Hepatocyte (in vitro differentiated cells): ENCODE data around the gene CD200. TPM values are rescaled to one million over a fixed set of nuclear protein-coding genes. Genes with fewer than 3 reads are reported as not detected.

ENCODE experiments used
- DNase-seq: peaks from one replicate; pipeline ENCODE4 v3.0.0-alpha.2; 2016; ENCODE audit warnings: low spot score
- H2AFZ ChIP-seq: fragments of 200-600 bp; sonication (generic); 2 replicates; pipeline ENCODE4 v1.6.0; 2016; ENCODE audit warnings: antibody characterized with exemption, mild to moderate bottlenecking
- H3K27ac ChIP-seq: fragments of 200-600 bp; sonication (generic); 2 replicates; pipeline ENCODE4 v1.5.1; 2016; ENCODE audit warnings: mild to moderate bottlenecking
- H3K27me3 ChIP-seq: fragments of 200-600 bp; sonication (generic); 2 replicates; pipeline ENCODE4 v1.6.1; 2016
- H3K36me3 ChIP-seq: fragments of 200-600 bp; sonication (generic); replicated peaks from 2 replicates; pipeline ENCODE4 v1.5.1; 2016; ENCODE audit warnings: low read depth; ENCODE audit not compliant: insufficient read depth
- H3K4me1 ChIP-seq: fragments of 200-600 bp; sonication (generic); 2 replicates; pipeline ENCODE4 v1.5.1; 2016; ENCODE audit warnings: mild to moderate bottlenecking, moderate library complexity; ENCODE audit not compliant: insufficient read depth
- H3K4me2 ChIP-seq: fragments of 200-600 bp; sonication (generic); 2 replicates; pipeline ENCODE4 v1.6.0; 2016
- H3K4me3 ChIP-seq: fragments of 200-600 bp; sonication (generic); 2 replicates; pipeline ENCODE4 v1.5.1; 2016; ENCODE audit warnings: mild to moderate bottlenecking
- H3K79me2 ChIP-seq: fragments of 200-600 bp; sonication (generic); 2 replicates; pipeline ENCODE4 v1.6.0; 2017; ENCODE audit warnings: mild to moderate bottlenecking
- H3K9me2 ChIP-seq: fragments of 200-600 bp; sonication (generic); replicated peaks from 2 replicates; pipeline ENCODE4 v1.6.0; 2017; ENCODE audit warnings: mild to moderate bottlenecking; ENCODE audit not compliant: insufficient read depth
- H3K9me3 ChIP-seq: fragments of 200-600 bp; sonication (generic); 2 replicates; pipeline ENCODE4 v1.5.1; 2016; ENCODE audit warnings: low read depth, mild to moderate bottlenecking
- H4K20me1 ChIP-seq: fragments of 200-600 bp; sonication (generic); 2 replicates; pipeline ENCODE4 v1.6.0; 2016; ENCODE audit warnings: mild to moderate bottlenecking; ENCODE audit not compliant: insufficient read depth, poor library complexity, severe bottlenecking
- EZH2 ChIP-seq: fragments of 200-600 bp; sonication (generic); IDR thresholded peaks from 2 replicates; pipeline ENCODE4 v1.6.1; 2016; ENCODE audit warnings: antibody characterized with exemption, mild to moderate bottlenecking, borderline replicate concordance
- EZH2phosphoT487 ChIP-seq: fragments of 200-600 bp; sonication (generic); IDR thresholded peaks from one replicate; pipeline ENCODE4 v1.6.1; 2018; ENCODE audit warnings: antibody characterized with exemption, mild to moderate bottlenecking, low read depth, moderate library complexity; ENCODE audit not compliant: unreplicated experiment, severe bottlenecking
- WGBS: methylation state at CpG from one replicate; pipeline ENCODE4 v1.1.6; 2016; ENCODE audit warnings: low lambda C conversion rate; ENCODE audit errors: missing lambda C conversion rate; 5-methylcytosine and 5-hydroxymethylcytosine counted together
- polyA plus RNA-seq: library from polyadenylated mRNA; unstranded; fragments of >200 nt; fragmentation: Nextera tagmentation; extraction: Ambion mirVana; gene quantifications from 2 replicates; pipeline ENCODE4 v1.2.1, GENCODE V29; 2016
- total RNA-seq: library from RNA; depleted of rRNA; stranded (reverse); fragments of >200 nt; gene quantifications from 2 replicates; pipeline ENCODE4 v1.2.3, GENCODE V29; 2014
- TF ChIP-seq, protein P1 (sequence below): fragments of 200-600 bp; sonication (generic); IDR thresholded peaks from 2 replicates; pipeline ENCODE4 v1.5.1; 2016; ENCODE audit warnings: antibody characterized with exemption, mild to moderate bottlenecking; ENCODE audit not compliant: poor library complexity

Gene CD200
- total and polyA plus RNA-seq, 2 experiments from 2014 or later = 12.6 to 16.8 TPM

- Histone ChIP-seq H3K79me2 (no peaks in the 10 kb centered on the region), H3K4me2 (no peak overlapping the region), H3K9me3 (no peaks in the 10 kb centered on the region), H2AFZ (no peak overlapping the region), H3K4me1 (no peaks in the 10 kb centered on the region), H3K27ac (no peak overlapping the region), H3K36me3 (no peaks in the 10 kb centered on the region), H3K9me2 (no peaks in the 10 kb centered on the region), H3K4me3 (no peak overlapping the region), H4K20me1 (no peaks in the 10 kb centered on the region), H3K27me3 (no peaks in the 10 kb centered on the region)
- TF ChIP-seq EZH2 (no peak), EZH2phosphoT487 (no peak)
- TF ChIP-seq, protein P1, sequence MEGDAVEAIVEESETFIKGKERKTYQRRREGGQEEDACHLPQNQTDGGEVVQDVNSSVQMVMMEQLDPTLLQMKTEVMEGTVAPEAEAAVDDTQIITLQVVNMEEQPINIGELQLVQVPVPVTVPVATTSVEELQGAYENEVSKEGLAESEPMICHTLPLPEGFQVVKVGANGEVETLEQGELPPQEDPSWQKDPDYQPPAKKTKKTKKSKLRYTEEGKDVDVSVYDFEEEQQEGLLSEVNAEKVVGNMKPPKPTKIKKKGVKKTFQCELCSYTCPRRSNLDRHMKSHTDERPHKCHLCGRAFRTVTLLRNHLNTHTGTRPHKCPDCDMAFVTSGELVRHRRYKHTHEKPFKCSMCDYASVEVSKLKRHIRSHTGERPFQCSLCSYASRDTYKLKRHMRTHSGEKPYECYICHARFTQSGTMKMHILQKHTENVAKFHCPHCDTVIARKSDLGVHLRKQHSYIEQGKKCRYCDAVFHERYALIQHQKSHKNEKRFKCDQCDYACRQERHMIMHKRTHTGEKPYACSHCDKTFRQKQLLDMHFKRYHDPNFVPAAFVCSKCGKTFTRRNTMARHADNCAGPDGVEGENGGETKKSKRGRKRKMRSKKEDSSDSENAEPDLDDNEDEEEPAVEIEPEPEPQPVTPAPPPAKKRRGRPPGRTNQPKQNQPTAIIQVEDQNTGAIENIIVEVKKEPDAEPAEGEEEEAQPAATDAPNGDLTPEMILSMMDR = no peak
- WGBS = 93% methylated on average over 12 of the region's 12 CpGs
- no peak for DNase-seq
These were observed 25.2 kb downstream of the CD200 start for GRCh38 chr3:112357930-112358780.

GRCh38 chr3:112360561-112360960 is 27.6 kb downstream of the CD200 start:
- Histone ChIP-seq H3K27me3 (no peaks in the 10 kb centered on the region), H4K20me1 (no peaks in the 10 kb centered on the region), H3K36me3 (no peaks in the 10 kb centered on the region), H3K4me3 (no peak overlapping the region), H3K27ac (no peak overlapping the region), H3K79me2 (no peaks in the 10 kb centered on the region), H3K4me2 (no peak overlapping the region), H3K9me2 (no peaks in the 10 kb centered on the region), H3K9me3 (no peaks in the 10 kb centered on the region), H2AFZ (no peak overlapping the region), H3K4me1 (no peaks in the 10 kb centered on the region)
- DNase-seq = no peak
- TF ChIP-seq EZH2 (no peak), EZH2phosphoT487 (no peak)
- TF ChIP-seq, protein P1 = no peak
- WGBS = 73% methylated on average over 2 of the region's 2 CpGs

DNA sequence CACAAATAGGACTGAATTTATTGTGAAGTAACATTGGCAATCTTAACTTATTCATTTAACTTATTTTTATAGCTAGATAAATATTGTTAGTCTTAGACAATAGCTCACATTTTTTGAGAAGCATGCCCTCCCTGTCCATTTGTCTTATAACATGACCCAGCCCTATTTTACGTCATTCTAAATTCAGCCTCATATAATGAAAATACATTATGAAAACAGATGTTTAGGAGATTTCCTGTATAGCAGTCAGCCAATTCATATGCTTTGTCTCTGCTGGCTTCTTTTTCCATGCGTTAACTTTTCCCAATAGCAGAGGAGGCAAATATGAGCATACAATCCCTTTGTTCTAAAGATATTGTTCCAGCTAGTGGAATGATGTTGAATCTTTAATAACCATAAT is 29.3 kb downstream of the CD200 start:
- H3K4me3 ChIP-seq = no peak overlapping the region
- H3K36me3 ChIP-seq = no peaks in the 10 kb centered on the region
- no peaks in the 10 kb centered on the region for H4K20me1 ChIP-seq
- no peak overlapping the region for H3K4me2 ChIP-seq
- no peak overlapping the region for H3K27ac ChIP-seq
- H3K4me1 ChIP-seq = no peaks in the 10 kb centered on the region
- H2AFZ ChIP-seq = no peak overlapping the region
- H3K27me3 ChIP-seq = no peaks in the 10 kb centered on the region
- WGBS = 100% methylated on average over 2 of the region's 2 CpGs
- TF ChIP-seq, protein P1 = no peak
- TF ChIP-seq EZH2phosphoT487 (no peak), EZH2 (no peak)
- no peaks in the 10 kb centered on the region for H3K79me2 ChIP-seq
- DNase-seq = no peak
- no peaks in the 10 kb centered on the region for H3K9me2 ChIP-seq
- no peaks in the 10 kb centered on the region for H3K9me3 ChIP-seq
